NCI-H1694 treated with DMSO at 0.1 percent for 48 hours (cell line): ENCODE results near the gene DOK4.
"Not testable (repeated sequence)": the region's sequence is repeated elsewhere in the genome, so short reads cannot be mapped to it uniquely, and the experiment has no call there.

ENCODE experiments used
- DNase-seq: peaks from one replicate; lab custom pipeline; 2025; lab: John Stamatoyannopoulos, UW

DOK4 gene

DNA sequence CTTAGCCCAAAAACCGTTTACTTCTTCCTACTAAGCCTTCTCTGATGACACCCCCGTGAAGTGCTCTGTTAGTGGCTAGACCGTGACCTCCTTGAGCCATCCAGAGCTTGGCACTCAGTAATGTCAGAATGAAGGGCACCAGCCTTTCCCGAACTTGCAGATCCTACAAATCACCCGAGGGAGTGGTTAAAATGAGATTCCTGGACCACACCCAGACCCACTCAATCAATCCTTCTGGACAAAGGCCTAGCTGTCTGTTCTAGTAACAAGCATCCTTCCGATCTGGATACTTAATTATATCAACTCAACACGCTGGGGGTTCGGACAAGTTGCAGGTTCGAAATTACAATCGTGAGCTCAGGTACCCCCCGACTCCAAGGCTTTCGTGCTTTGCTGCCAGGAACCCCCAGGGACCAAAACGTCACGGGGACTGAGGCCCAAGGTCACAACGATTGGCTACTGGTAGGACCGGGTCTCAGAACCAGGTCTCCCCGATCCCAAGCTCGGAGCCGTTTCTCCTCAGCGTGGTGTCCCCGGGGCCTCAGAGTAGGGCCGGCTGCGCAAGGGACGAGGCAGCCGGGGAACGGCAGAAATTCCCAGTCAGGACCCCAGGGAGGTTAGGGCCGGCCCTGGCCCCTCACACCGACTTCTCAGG, 39.6 kb downstream of the DOK4 start:
- peak; percentile 14 for DNase-seq

DNA sequence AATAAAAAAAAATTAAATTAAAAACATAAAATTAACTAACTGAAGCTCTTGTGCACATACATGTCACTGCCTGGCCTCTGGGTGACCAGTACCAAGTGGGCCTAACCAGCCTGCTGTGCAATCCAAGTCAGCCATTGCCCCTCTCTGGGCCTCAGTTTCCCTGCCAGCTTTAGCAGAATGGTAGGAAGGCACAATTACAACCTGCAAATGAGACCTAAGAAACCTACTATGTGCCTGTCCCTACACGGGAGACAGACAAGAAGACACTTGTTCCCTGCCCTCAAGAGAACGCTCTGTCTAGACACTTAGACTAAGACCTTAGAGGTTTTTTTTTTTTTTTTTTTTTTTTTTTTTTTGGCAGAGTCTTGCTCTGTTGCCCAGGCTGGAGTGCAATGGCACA, 40.8 kb downstream of the DOK4 start:
- DNase-seq, result no peak

DNA sequence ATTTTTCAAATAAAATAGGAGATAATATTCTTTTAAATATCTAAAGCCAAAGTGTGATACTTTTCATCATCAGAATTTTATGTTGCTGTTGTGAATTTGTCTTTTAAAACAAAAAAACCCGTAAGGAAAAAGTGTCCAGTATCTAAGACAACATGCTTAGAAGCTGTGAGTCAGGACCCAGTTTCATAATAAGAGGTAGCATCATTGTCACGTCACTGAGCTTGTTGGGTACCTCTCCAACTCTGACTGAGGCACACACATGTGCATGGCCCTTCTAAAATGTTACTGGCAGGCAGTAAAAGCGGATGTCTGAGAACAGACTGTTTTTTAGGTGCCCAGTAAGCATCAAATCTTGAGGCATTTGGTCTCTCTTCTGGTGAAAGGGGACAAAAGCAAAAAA, 41.6 kb downstream of the DOK4 start:
- DNase-seq, result no peak

GRCh38 chr16:57440551-57440950, 45.7 kb downstream of the DOK4 start:
- not testable (repeated sequence) for DNase-seq

- not testable (repeated sequence) for DNase-seq
These were observed 46.3 kb downstream of the DOK4 start for GRCh38 chr16:57439947-57440346.

DNA sequence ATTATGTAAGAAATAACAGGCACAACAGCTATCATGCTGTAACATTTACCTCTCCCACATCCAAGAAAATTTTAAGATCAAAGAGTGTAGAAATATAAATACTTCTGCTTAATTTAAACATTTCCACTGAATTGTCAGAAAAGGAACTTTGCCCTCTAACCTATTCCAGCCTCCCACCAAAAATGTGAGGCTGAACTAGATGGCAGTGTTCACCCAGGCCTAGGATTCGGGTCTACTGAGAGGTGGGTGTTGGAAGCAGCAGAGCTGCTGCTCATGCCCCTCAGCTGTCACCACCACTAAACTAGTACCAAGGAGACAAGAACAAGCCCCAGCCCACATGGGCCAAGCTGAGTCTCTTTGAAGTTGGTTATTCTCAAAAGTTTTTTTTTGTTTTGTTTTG, 50.5 kb downstream of the DOK4 start:
- DNase-seq, result no peak

DNA sequence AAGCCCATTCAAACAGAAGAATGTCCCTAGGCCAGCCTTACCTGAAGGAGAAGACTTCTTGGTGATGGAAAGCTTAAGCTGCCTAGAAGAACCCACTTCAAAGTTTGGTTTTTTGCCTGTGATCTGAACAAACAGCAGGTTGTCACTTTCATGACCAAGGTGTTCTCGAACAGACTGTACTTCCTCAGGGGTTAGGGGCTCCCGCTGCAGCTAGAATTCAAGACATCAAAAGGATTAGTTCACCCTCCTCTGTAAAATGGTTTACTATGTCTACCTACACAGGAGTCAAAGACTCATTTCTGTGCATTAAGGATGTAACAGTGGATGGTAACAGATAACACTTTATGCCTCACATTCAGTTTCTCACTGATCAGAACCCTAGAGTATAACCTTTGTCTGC, 52.3 kb downstream of the DOK4 start:
- no peak for DNase-seq

- no peak for DNase-seq
These were observed 53.3 kb downstream of the DOK4 start for GRCh38 chr16:57432989-57433388.

- DNase-seq, result no peak
These were observed 53.8 kb downstream of the DOK4 start for GRCh38 chr16:57432505-57432904.

DNA sequence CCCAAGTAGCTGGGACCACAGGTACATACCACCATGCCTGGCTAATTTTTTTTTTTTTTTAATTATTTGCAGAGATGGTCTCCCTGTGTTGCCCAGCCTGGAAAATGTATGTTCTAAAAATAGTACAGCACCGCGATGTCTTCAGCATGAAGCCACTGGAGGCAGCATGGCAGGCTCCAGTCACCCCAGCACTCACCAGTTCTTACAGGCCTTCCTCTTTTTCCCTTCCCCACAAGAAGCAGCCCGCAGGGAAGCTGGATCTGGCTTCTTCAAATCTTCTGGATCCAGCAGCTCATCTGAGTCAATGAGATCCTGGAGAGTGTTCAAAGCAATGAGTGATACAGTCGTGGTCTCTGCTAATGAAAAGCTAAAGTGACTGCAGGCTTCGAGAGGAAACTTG, 55.3 kb downstream of the DOK4 start:
- no peak for DNase-seq

GRCh38 chr16:57427824-57428223, 58.5 kb downstream of the DOK4 start:
- no peak for DNase-seq

DNA sequence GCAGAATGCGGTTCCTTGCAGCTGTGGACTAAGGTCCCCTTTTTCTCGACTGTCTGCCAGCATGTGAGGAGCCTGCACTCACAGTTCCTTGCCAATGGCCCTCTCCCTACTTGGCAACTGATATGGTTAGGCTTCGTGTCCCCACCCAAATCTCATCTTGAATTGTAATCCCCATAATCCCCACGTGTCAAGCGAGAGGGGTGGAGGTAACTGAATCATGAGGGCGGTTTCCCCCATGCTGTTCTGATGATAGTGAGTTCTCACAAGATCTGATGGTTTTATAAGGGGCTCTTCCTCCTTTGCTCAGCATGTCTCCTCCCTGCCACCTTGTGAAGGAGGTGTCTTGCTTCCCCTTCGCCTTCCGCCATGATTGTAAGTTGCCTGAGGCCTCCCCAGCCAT, 59.0 kb downstream of the DOK4 start:
- DNase-seq, result no peak

DNA sequence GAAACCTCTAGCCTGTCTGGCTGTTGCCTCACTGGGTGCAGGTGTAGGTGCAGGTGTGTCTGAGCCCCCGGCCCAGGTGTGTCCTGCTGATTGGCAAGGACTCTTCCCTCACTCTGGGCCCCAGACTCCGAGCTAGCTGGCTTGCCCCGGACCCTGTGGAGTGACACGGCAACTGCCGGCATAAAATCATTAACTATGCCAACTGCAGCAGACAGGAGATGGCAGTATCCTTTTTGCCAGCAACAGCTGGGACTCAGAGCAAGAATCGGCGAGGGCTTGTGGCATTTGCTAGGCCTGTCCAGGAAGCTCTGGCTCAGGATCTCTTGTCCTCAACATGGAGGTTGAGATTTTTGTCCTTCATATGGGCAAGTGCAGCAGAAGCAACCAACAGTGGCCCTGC, 59.9 kb downstream of the DOK4 start:
- no peak for DNase-seq

GRCh38 chr16:57424583-57424982, 61.7 kb downstream of the DOK4 start:
- DNase-seq, result no peak

DNA sequence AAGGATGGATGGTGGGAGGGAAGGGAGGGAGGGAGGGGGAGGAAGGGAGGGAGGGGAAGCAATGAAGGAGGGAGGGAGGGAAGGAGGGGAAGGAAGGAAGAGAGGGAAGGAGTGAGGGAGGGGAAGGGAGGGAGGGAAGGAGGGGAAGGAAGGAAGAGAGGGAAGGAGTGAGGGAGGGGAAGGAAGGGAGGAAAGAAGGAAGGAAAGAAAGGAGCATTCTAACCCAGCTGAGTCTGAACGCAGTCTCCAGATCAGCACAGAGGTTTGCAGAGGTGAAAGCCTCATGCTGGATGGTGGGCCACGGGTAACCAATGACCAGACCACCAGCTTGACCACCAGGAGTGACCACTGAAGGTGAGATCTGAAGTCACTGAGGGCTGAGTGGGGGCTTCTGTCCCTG, 63.1 kb downstream of the DOK4 start:
- DNase-seq, result no peak

DNA sequence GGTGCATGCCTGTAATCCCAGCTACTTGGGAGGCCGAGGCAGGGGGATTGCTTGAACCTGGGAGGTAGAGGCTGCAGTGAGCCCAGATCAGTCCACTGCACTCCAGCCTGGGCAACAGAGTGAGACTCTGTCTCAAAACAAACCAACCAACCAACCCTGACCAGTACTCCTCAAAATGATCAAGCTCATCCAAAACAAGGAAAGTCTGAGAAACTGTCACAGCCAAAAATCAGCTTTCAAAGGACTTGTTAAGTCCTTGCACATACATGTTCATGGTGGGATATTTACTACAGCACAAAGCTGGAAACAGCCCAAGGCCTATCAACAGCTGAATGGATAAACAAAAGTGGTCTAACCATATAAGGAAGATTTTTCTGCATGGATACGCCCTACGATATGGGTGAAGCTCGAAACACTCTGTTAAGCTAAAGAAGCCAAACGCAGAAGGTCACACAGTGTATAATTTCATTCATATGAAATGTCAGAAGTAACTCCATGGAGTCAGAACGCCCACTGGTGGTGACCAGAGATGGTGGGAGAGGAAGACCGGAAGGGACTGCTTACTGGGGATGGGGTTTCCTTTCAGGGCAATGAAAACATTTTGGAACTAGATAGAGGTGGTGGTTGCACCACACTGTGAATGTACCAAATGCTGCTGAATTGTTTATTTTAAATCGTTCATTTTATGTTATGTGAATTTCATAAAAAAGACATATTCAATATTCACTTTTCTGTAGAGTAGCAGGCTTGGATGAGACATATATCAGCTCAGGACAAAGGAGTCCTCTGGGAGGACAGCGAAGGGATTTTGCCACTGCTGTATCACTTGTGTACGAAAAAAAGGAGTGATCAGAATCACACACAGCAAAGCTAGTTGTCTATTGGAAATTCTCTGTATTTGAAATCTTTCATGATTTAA, 64.0 kb downstream of the DOK4 start:
- peak; percentile 39 for DNase-seq
